H9 (cell line): ENCODE results near the gene SLC9A9. TPM values are rescaled to one million over a fixed set of nuclear protein-coding genes. Genes with fewer than 3 reads are reported as not detected.

Source experiments
- DNase-seq: peaks from one replicate; pipeline ENCODE4 v3.0.0-alpha.2; 2017
- H2AFZ ChIP-seq: one replicate; pipeline ENCODE4 v1.6.1; 2013; ENCODE audit warnings: mild to moderate bottlenecking, low read length, control low read depth, moderate library complexity
- H2AK5ac ChIP-seq: 2 replicates; pipeline ENCODE4 v1.6.1; 2013; ENCODE audit warnings: low read length, control low read depth, mixed read lengths; ENCODE audit not compliant: insufficient read length
- H2BK120ac ChIP-seq: one replicate; pipeline ENCODE4 v1.6.1; 2013; ENCODE audit warnings: low read depth, mild to moderate bottlenecking, low read length, control low read depth, inconsistent platforms; ENCODE audit not compliant: poor library complexity, severe bottlenecking
- H2BK12ac ChIP-seq: 2 replicates; pipeline ENCODE4 v1.6.1; 2013; ENCODE audit warnings: low read length, control low read depth, mixed read lengths, low read depth; ENCODE audit not compliant: insufficient read length
- H2BK15ac ChIP-seq: 2 replicates; pipeline ENCODE4 v1.6.1; 2013; ENCODE audit warnings: low read depth, low read length, control low read depth
- H2BK20ac ChIP-seq: one replicate; pipeline ENCODE4 v1.6.1; 2013; ENCODE audit warnings: low read depth, mild to moderate bottlenecking, low read length, control low read depth, inconsistent platforms; ENCODE audit not compliant: poor library complexity, severe bottlenecking
- H2BK5ac ChIP-seq: 2 replicates; pipeline ENCODE4 v1.6.1; 2013; ENCODE audit warnings: low read length, control low read depth, mixed read lengths; ENCODE audit not compliant: insufficient read length
- H3K14ac ChIP-seq: 2 replicates; pipeline ENCODE4 v1.6.1; 2013; ENCODE audit warnings: low read length, control low read depth; ENCODE audit not compliant: insufficient read depth
- H3K18ac ChIP-seq: 2 replicates; pipeline ENCODE4 v1.6.1; 2013; ENCODE audit warnings: low read depth, mild to moderate bottlenecking, mixed read lengths, low read length, control low read depth; ENCODE audit not compliant: insufficient read length
- H3K23ac ChIP-seq: 2 replicates; pipeline ENCODE4 v1.6.1; 2013; ENCODE audit warnings: low read length, control low read depth, mixed read lengths, low read depth; ENCODE audit not compliant: insufficient read length
- H3K23me2 ChIP-seq: 2 replicates; pipeline ENCODE4 v1.6.1; 2013; ENCODE audit warnings: low read depth, mild to moderate bottlenecking, mixed read lengths, low read length, control low read depth; ENCODE audit not compliant: insufficient read length, poor library complexity, severe bottlenecking
- H3K27ac ChIP-seq: 2 replicates; pipeline ENCODE4 v1.5.1; 2013; ENCODE audit warnings: low read length, control low read depth, mixed read lengths, low read depth; ENCODE audit not compliant: insufficient read length
- H3K27me3 ChIP-seq: 2 replicates; pipeline ENCODE4 v1.6.1; 2013; ENCODE audit warnings: low read length, control low read depth, inconsistent platforms; ENCODE audit not compliant: insufficient read depth
- H3K4ac ChIP-seq: 2 replicates; pipeline ENCODE4 v1.6.1; 2013; ENCODE audit warnings: low read depth, mild to moderate bottlenecking, control low read depth, inconsistent platforms, low read length, moderate library complexity
- H3K4me1 ChIP-seq: 2 replicates; pipeline ENCODE4 v1.6.1; 2013; ENCODE audit warnings: low read length, control low read depth, inconsistent platforms; ENCODE audit not compliant: insufficient read depth
- H3K4me2 ChIP-seq: 2 replicates; pipeline ENCODE4 v1.6.1; 2013; ENCODE audit warnings: low read length, control low read depth, mixed read lengths; ENCODE audit not compliant: insufficient read length, insufficient read depth
- H3K56ac ChIP-seq: 2 replicates; pipeline ENCODE4 v1.6.1; 2013; ENCODE audit warnings: low read depth, mild to moderate bottlenecking, mixed read lengths, low read length, control low read depth; ENCODE audit not compliant: insufficient read length
- H3K79me1 ChIP-seq: 2 replicates; pipeline ENCODE4 v1.6.1; 2013; ENCODE audit warnings: low read depth, mild to moderate bottlenecking, moderate library complexity, low read length, control low read depth, inconsistent platforms; ENCODE audit not compliant: insufficient read depth, poor library complexity, severe bottlenecking
- H3K79me2 ChIP-seq: 2 replicates; pipeline ENCODE4 v1.6.1; 2013; ENCODE audit warnings: low read length, control low read depth, inconsistent platforms; ENCODE audit not compliant: insufficient read depth
- H3K9ac ChIP-seq: 2 replicates; pipeline ENCODE4 v1.6.1; 2013; ENCODE audit warnings: low read length, control low read depth, mixed read lengths; ENCODE audit not compliant: insufficient read length; ENCODE audit errors: extremely low read depth
- H3K9me3 ChIP-seq: one replicate; pipeline ENCODE4 v1.6.1; 2013; ENCODE audit warnings: low read depth, low read length, inconsistent platforms; ENCODE audit not compliant: control insufficient read depth
- H3T11ph ChIP-seq: one replicate; pipeline ENCODE4 v1.6.1; 2013; ENCODE audit warnings: mild to moderate bottlenecking, low read length, control low read depth, inconsistent platforms
- H4K20me1 ChIP-seq: one replicate; pipeline ENCODE4 v1.6.1; 2013; ENCODE audit not compliant: control insufficient read depth, insufficient read length, insufficient read depth
- H4K5ac ChIP-seq: 2 replicates; pipeline ENCODE4 v1.6.1; 2013; ENCODE audit warnings: low read depth, mild to moderate bottlenecking, mixed read lengths, low read length, control low read depth; ENCODE audit not compliant: insufficient read length
- H4K8ac ChIP-seq: replicated peaks from 2 replicates; pipeline ENCODE4 v1.6.1; 2013; ENCODE audit warnings: low read length, control low read depth, mixed read lengths, low read depth; ENCODE audit not compliant: insufficient read length
- H4K91ac ChIP-seq: 2 replicates; pipeline ENCODE4 v1.6.1; 2013; ENCODE audit warnings: low read depth, mild to moderate bottlenecking, moderate library complexity, mixed read lengths, low read length, control low read depth; ENCODE audit not compliant: insufficient read length
- H3K27ac Mint-ChIP-seq, 3 experiments: 2 replicates in 2 of 3; 3 replicates in 1 of 3; pipeline ENCODE4 v1.8.0; 2020 to 2021; ENCODE audit warnings: mixed read lengths in 3 of 3, mild to moderate bottlenecking in 1 of 3, moderate library complexity in 1 of 3
- H3K27me3 Mint-ChIP-seq: 2 replicates; pipeline ENCODE4 v1.8.0; 2021; ENCODE audit warnings: low read depth, mild to moderate bottlenecking, moderate library complexity, mixed read lengths
- H3K36me3 Mint-ChIP-seq, 3 experiments: 2 replicates in 2 of 3; 3 replicates in 1 of 3; pipeline ENCODE4 v1.8.0; 2020 to 2021; ENCODE audit warnings: low read depth in 3 of 3, mixed read lengths in 3 of 3; ENCODE audit not compliant: insufficient read depth in 1 of 3
- H3K4me1 Mint-ChIP-seq, 2 experiments: 2 replicates each; pipeline ENCODE4 v1.8.0; 2020; ENCODE audit warnings: mixed read lengths in 2 of 2
- H3K4me3 Mint-ChIP-seq, 2 experiments: 2 replicates in 1 of 2; 3 replicates in 1 of 2; pipeline ENCODE4 v1.8.0; 2020 to 2021; ENCODE audit warnings: mild to moderate bottlenecking in 2 of 2, mixed read lengths in 2 of 2, moderate library complexity in 1 of 2
- H3K9me3 Mint-ChIP-seq, 2 experiments: 2 replicates in 1 of 2; 3 replicates in 1 of 2; pipeline ENCODE4 v1.8.0; 2020; ENCODE audit warnings: mild to moderate bottlenecking in 2 of 2, mixed read lengths in 2 of 2, moderate library complexity in 1 of 2
- CTCF ChIP-seq: fragments of 200-600 bp; sonication (generic); conservative IDR thresholded peaks from 3 replicates; pipeline ENCODE4 v1.8.0; 2021; ENCODE audit warnings: antibody characterized with exemption, mild to moderate bottlenecking
- WGBS: extraction: QIAGEN DNeasy Blood & Tissue Kit; methylation state at CpG from one replicate; pipeline ENCODE4 v1.1.7; 2013; ENCODE audit warnings: missing lambda C conversion rate, low lambda C conversion rate, mixed read lengths; ENCODE audit not compliant: insufficient read length; ENCODE audit errors: extremely low coverage; 5-methylcytosine and 5-hydroxymethylcytosine counted together
- total RNA-seq: library from RNA; stranded (reverse); gene quantifications from 2 replicates; pipeline ENCODE4 v1.2.1, GENCODE V29; 2021

SLC9A9 gene
- total RNA-seq, 1 experiment from 2014 or later, result 0.35 TPM

DNA sequence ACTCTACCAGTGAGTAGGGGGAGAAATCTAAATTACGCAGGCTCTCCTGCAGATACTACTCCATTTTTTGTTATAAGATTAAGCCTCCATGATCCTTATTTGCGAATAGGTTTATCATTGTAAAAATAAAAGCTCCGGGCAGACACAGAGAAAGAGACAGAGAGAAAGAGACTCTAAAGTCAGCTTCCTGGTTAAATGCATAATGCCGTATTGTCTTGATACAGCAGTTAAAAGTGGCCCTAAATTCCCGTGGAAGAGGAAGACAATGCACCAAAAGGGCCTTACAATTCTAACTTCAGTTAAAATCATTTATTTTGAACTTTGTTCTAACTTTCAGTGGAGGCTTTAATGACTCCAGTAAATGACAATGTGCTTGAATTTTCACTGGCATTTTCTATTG lies 98.3 kb downstream of the SLC9A9 start:
- no peak overlapping the region for H4K5ac ChIP-seq
- H3K23ac ChIP-seq, result no peak overlapping the region
- H3K14ac ChIP-seq, result no peak overlapping the region
- no peak overlapping the region for H3K27ac ChIP-seq
- H3K4me3 Mint-ChIP-seq, result no peak overlapping the region
- no peak overlapping the region for H3K18ac ChIP-seq
- H3K36me3 Mint-ChIP-seq, result no peaks in the 10 kb centered on the region
- no peaks in the 10 kb centered on the region for H3K4me1 ChIP-seq
- H3K27ac Mint-ChIP-seq, result no peak overlapping the region
- H3K9me3 Mint-ChIP-seq, result no peaks in the 10 kb centered on the region
- no peak overlapping the region for H3K9ac ChIP-seq
- H2BK5ac ChIP-seq, result no peak overlapping the region
- no peak overlapping the region for H4K91ac ChIP-seq
- no peak overlapping the region for H2BK20ac ChIP-seq
- H3K23me2 ChIP-seq, result no peaks in the 10 kb centered on the region
- H2BK12ac ChIP-seq, result no peak overlapping the region
- 0 out of 2 replicates have a peak, but pooled peaks cover 1% of the 10 kb centered on the region for H3K27me3 Mint-ChIP-seq
- WGBS, result no CpG with 5 or more reads among the region's 5 CpGs
- H3K4ac ChIP-seq, result no peak overlapping the region
- H2AFZ ChIP-seq, result no peak overlapping the region
- no peak overlapping the region for H4K8ac ChIP-seq
- peaks cover 3 to 5% of the 10 kb centered on the region in 2 experiments; a peak in 2 of 4 replicates for H3K4me1 Mint-ChIP-seq
- no peaks in the 10 kb centered on the region for H3K9me3 ChIP-seq
- no peak overlapping the region for H3T11ph ChIP-seq
- no peak overlapping the region for H2BK15ac ChIP-seq
- H3K56ac ChIP-seq, result no peak overlapping the region
- no peak overlapping the region for H2BK120ac ChIP-seq
- H2AK5ac ChIP-seq, result no peak overlapping the region
- no peaks in the 10 kb centered on the region for H4K20me1 ChIP-seq
- no peaks in the 10 kb centered on the region for H3K79me2 ChIP-seq
- no peaks in the 10 kb centered on the region for H3K79me1 ChIP-seq
- TF ChIP-seq CTCF, result no peak
- H3K27me3 ChIP-seq, result no peaks in the 10 kb centered on the region
- H3K4me2 ChIP-seq, result no peak overlapping the region
- DNase-seq, result no peak
